NOMO-1 (cell line): ENCODE results near the gene CA14.
"Not testable (repeated sequence)": the region's sequence is repeated elsewhere in the genome, so short reads cannot be mapped to it uniquely, and the experiment has no call there.

Source experiments
- DNase-seq, 2 experiments: peaks; one replicate each; lab custom pipeline; 2025; ENCODE audit not compliant: unreplicated experiment in 2 of 2; lab: John Stamatoyannopoulos, UW

CA14 gene

GRCh38 chr1:150273311-150273710 lies 15.7 kb downstream of the CA14 start:
- peak; percentile 22 to 74 for DNase-seq

DNA sequence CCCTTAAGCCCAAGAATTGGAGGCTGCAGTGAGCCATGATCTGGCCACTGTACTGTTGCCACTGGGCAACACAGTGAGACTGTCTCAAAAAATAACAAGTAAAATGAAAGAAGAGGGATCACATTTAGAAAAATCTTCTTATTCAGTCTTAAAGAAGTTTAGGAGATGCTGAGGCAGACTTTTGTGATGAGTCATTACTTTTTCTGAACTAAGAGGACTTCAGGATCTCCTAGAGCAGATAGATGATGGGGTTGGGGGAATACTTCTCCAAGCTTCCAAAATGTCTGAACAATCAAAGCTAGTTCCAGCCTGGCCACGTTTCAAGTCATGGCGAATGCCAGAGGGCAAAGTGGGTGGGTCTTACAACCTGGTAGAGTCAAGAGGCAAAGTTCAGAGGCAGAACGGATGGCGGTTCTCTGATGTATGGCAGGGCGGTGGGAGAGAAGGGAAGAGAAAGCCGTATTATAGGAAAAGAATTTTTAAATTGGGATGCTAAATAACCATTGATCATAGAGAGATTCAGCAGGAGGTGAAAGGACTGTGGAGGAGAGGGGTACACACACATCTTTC lies 22.6 kb downstream of the CA14 start:
- DNase-seq, result no peak

DNA sequence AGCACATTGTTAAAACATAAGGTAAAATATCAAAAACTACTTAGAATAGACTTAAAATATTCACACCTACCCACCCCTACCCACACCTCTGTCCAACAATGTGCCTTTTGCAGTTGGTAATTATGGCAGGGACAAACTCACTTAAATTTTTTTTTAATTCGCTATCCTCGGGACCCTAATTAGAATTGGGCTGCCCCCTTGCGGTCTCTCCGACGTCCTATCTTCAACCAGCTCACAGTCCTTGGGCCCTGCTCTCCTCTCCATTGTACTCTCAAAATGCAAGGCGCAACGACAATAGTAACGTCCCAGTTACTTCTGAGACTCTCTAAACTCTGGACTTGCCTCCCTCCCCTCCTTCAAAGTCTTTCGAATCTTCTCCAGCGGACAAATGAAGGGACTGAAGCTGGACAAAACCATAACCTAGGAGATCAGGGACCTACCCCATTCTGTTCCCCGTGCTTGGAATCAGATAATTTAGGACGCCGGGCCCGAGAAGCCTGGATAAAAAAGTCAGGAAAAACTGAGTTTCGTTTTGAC lies 23.7 kb downstream of the CA14 start:
- peak; percentile 57 to 69 for DNase-seq

DNA sequence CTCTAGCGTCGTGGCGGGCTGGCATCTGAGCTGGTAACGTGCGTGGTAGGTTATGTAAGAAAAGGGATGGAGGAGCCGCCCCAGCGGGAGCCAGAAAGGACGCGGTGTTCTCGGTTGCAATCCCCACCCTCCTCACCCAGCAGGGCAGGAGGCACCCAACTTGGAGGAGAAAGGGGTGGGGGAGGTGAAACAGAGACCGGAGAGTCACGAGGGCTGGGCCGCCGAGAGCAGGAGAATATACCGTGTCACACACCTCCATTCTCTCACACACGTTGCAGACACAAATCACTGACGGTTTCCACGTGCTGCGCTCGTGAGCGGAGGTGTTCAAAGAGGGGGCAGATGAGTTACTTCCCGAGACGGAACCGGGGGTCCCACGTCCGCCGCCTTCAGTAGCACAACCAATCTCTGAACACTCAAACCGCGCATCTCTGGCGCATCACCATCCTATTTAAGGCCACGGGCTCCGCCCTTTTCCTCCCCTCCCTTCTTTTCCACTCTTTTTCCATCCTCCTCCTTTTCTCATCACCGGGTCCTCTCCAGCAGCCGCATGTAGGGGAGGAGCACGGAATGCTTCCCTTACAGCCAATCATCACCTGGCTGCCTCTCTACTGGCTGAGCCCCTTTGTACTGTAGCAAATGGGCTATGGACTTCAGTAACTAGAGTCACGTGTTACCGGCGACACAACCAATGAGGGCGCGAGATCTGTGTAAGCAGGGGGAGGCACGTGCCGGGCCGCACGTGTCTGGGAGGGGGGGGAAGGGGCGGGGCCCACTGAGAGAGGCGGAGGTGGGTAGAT lies 24.4 kb downstream of the CA14 start, which contains the start of gene CIART:
CIART (plus strand) TSS at position 797 of the 800 bp plus-strand sequence. CDS start 714 bp downstream, outside the sequence.
- peak; percentile 57 to 78 for DNase-seq

DNA sequence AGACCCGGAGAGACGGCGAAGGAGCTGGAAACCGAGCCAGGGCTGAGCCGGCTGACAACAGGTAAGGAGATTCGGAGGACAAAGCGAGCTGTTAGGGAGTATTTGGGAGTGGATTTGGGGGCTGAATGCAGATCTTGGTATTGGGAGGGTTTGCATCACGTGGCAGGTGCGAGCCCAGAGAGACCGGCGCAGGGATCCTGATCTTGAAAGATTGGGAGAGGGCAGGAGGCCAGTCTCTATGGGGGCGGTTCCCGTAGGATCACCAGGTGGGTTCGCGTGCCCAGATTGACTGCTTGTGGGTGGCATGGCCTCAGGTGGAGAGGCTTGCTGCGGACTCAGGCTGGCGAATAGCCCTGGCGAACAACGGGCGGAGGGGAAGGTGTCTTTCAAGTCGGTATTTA lies 25.0 kb downstream of the CA14 start:
- no peak for DNase-seq

GRCh38 chr1:150283260-150283659 lies 25.7 kb downstream of the CA14 start:
- DNase-seq, result no peak

GRCh38 chr1:150288382-150288781 lies 30.8 kb downstream of the CA14 start:
- DNase-seq, result no peak

DNA sequence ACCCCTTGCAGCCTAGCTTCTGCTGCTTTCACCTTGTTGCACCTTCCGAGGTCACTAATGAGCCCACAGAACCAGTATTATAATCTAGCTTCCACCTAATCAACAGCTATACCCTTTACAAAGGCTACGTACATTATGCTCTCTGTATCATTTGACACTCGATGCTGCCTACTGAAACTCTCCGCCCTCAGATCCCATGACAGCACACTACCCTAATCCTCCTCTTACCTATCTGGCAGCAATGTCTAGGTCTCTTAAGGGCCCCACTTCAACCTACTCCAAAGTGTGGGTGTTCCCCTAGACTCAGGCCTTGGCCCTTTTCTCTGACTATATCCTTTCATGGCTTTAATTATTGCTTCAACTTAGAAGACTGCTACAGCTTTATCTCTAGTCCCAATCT lies 31.2 kb downstream of the CA14 start:
- DNase-seq, result no peak

- DNase-seq, result peak; percentile 94
Observed at GRCh38 chr1:150293433-150294253, 36.1 kb downstream of the CA14 start, which contains the start of gene MRPS21. MRPS21 (plus strand) TSS chr1:150293861; CDS start chr1:150294367, 506 bp downstream.

- DNase-seq, result no peak
Observed at GRCh38 chr1:150295476-150295875, 37.9 kb downstream of the CA14 start.

- DNase-seq, result no peak
Observed at GRCh38 chr1:150299716-150300115, 42.1 kb downstream of the CA14 start.

DNA sequence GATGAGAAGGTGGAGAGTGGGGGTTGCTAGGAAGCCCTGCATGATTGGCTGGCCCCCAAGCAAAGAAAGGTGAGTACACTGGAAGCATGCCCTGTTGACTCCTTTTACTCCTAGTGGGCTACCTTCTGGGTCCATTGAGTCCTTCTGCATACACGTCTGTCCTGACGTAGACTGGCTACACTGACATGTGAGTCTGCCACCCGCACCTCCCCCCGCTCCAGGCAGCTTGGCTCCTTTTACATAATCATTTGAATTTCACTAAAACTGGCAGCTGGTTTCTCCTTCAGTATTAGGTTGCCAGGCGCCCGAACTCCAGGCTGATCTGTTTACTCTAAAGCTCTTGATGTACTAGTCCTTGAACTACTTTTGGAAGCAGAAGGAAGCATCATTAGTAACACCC lies 44.8 kb downstream of the CA14 start:
- DNase-seq, result no peak

GRCh38 chr1:150302902-150303301 lies 45.3 kb downstream of the CA14 start:
- no peak for DNase-seq

- not testable (repeated sequence) for DNase-seq
Observed at GRCh38 chr1:150308585-150308984, 51.0 kb downstream of the CA14 start.

DNA sequence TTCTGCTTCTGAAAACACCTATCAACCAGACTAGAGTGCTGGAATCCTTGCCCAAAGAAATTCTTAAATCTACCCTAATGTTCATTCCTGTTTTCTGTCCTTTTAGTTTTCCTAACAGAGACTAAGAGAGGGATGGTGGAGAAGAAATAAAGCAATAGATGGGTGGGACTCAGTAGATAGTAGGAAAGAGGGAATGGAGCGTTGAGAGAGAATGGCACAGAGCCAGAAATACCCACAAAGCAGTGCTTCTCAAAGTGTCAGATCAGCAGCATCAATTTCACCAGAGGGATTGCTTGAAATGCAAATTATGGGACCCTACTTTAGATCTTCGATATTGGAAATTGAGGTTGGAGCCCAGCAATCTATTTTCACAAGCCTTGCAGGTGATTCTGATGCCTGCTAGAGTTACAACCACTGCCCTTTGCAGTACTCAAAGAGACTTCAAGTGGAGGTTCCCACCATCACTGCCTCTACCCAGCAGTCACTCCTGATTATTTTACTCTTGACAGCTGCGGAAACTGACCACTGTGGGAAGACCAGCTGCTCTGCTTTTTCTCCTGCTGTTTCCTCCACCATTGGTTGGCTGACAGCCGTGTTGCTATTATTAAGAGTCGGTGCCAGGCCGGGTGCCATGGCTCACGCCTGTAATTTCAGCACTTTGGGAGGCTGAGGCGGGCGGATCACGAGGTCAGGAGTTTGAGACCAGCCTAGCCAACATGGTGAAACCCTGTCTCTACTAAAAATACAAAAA lies 52.4 kb downstream of the CA14 start:
- no peak for DNase-seq

DNA sequence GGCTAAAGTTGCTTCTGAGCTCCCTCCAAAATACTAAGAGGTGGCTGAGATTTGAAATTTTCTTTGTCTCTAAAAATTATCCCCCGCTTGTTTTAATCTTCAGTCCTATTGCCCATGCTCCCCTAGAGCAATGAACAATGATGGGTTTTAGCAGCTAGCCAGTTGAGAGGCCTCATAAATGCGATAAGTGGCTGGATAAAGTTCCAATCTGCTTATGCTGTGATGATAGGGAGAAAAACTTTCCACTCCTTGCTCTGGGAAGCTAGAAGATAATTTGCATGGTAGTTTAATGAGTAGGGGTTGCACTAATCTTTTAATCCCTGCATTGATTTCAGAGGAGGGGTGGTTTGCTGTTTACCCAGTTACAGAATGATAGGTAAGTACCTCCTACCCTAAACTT lies 54.2 kb downstream of the CA14 start:
- no peak for DNase-seq
